ENCODE measurements around the gene RAB3C.
"Not testable (repeated sequence)": the region's sequence is repeated elsewhere in the genome, so short reads cannot be mapped to it uniquely, and the experiment has no call there.

RAB3C gene

GRCh38 chr5:58602889-58603288 lies 20.0 kb downstream of the RAB3C start:
- not testable (repeated sequence) for DNase-seq (ENCODE audit: low spot score)

- no peak for DNase-seq (ENCODE audit: low spot score)
Observed at GRCh38 chr5:58606064-58606463, 23.2 kb downstream of the RAB3C start.

- no peak for DNase-seq (ENCODE audit: low spot score)
Observed at GRCh38 chr5:58615972-58616371, 33.1 kb downstream of the RAB3C start.

GRCh38 chr5:58617241-58617640 lies 34.4 kb downstream of the RAB3C start:
- DNase-seq (ENCODE audit: low spot score): no peak

- DNase-seq (ENCODE audit: low spot score): no peak
Observed at GRCh38 chr5:58620336-58620735, 37.5 kb downstream of the RAB3C start.

GRCh38 chr5:58622936-58623871 lies 40.3 kb downstream of the RAB3C start:
- DNase-seq (ENCODE audit: low spot score): no peak

- no peak for DNase-seq (ENCODE audit: low spot score)
Observed at GRCh38 chr5:58628626-58629025, 45.8 kb downstream of the RAB3C start.

- DNase-seq (ENCODE audit: low spot score): no peak
Observed at GRCh38 chr5:58629271-58630159, 46.6 kb downstream of the RAB3C start.

- no peak for DNase-seq (ENCODE audit: low spot score)
Observed at GRCh38 chr5:58631895-58632294, 49.0 kb downstream of the RAB3C start.

GRCh38 chr5:58635416-58635815 lies 52.5 kb downstream of the RAB3C start:
- DNase-seq (ENCODE audit: low spot score): no peak

GRCh38 chr5:58640011-58640410 lies 57.1 kb downstream of the RAB3C start:
- no peak for DNase-seq (ENCODE audit: low spot score)

- no peak for DNase-seq (ENCODE audit: low spot score)
Observed at GRCh38 chr5:58641533-58641932, 58.7 kb downstream of the RAB3C start.

- DNase-seq (ENCODE audit: low spot score): no peak
Observed at GRCh38 chr5:58648846-58649245, 66.0 kb downstream of the RAB3C start.

GRCh38 chr5:58649716-58650115 lies 66.8 kb downstream of the RAB3C start:
- no peak for DNase-seq (ENCODE audit: low spot score)

GRCh38 chr5:58653521-58653920 lies 70.6 kb downstream of the RAB3C start:
- no peak for DNase-seq (ENCODE audit: low spot score)

- no peak for DNase-seq (ENCODE audit: low spot score)
Observed at GRCh38 chr5:58666141-58666540, 83.3 kb downstream of the RAB3C start.

GRCh38 chr5:58666598-58667581 lies 84.0 kb downstream of the RAB3C start:
- no peak for DNase-seq (ENCODE audit: low spot score)

GRCh38 chr5:58670582-58670981 lies 87.7 kb downstream of the RAB3C start:
- DNase-seq (ENCODE audit: low spot score): no peak

- no peak for DNase-seq (ENCODE audit: low spot score)
Observed at GRCh38 chr5:58671155-58671554, 88.3 kb downstream of the RAB3C start.

GRCh38 chr5:58672521-58672920 lies 89.6 kb downstream of the RAB3C start:
- no peak for DNase-seq (ENCODE audit: low spot score)

GRCh38 chr5:58674070-58674469 lies 91.2 kb downstream of the RAB3C start:
- DNase-seq (ENCODE audit: low spot score): no peak

GRCh38 chr5:58674711-58675110 lies 91.8 kb downstream of the RAB3C start:
- DNase-seq (ENCODE audit: low spot score): no peak
